GM12892 (cell line): ENCODE measurements around the gene TPT1.

Source experiments
- DNase-seq: peaks from one replicate; pipeline ENCODE4 v3.0.0; 2011; ENCODE audit not compliant: insufficient read length
- FAIRE-seq: peaks from 2 replicates; lab custom pipeline; 2011; peaks lifted over from hg19 to GRCh38; lab: Jason Lieb, UNC
- POLR2A ChIP-seq: IDR thresholded peaks from 2 replicates; pipeline ENCODE4 v1.6.1; 2011; ENCODE audit warnings: low read depth, low read length, control low read depth
- POLR2AphosphoS5 ChIP-seq: IDR thresholded peaks from 2 replicates; pipeline ENCODE4 v1.6.1; 2011; ENCODE audit warnings: low read depth, low read length, control low read depth
- TAF1 ChIP-seq: IDR thresholded peaks from 2 replicates; pipeline ENCODE4 v1.6.1; 2011; ENCODE audit warnings: low read depth, mild to moderate bottlenecking, control low read depth, low read length, borderline replicate concordance

Gene TPT1

DNA sequence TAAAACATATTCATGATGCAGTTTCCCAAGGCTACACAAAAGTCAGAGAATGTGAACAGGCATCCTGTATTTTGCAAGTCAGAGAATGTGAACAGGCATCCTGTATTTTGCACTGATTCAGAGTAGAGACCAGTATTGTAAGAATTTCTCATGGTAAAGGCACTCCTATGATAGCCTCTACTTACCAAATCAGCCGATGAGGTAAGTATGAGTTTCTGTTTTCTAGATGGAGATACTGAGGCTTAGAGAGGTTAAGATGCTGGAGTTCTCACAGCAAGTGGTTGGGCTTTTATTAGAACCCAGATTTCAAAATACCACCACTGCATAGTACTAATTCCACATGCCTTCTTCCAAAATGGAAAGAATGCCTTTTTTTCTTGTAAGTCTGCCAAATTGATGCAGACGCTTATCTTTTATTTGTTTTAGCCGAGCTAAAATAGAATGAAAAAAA lies 12.3 kb downstream of the TPT1 start:
- no peak for TF ChIP-seq POLR2A
- no peak for TF ChIP-seq TAF1
- no peak for TF ChIP-seq POLR2AphosphoS5
- DNase-seq (no peak), FAIRE-seq (no peak)

DNA sequence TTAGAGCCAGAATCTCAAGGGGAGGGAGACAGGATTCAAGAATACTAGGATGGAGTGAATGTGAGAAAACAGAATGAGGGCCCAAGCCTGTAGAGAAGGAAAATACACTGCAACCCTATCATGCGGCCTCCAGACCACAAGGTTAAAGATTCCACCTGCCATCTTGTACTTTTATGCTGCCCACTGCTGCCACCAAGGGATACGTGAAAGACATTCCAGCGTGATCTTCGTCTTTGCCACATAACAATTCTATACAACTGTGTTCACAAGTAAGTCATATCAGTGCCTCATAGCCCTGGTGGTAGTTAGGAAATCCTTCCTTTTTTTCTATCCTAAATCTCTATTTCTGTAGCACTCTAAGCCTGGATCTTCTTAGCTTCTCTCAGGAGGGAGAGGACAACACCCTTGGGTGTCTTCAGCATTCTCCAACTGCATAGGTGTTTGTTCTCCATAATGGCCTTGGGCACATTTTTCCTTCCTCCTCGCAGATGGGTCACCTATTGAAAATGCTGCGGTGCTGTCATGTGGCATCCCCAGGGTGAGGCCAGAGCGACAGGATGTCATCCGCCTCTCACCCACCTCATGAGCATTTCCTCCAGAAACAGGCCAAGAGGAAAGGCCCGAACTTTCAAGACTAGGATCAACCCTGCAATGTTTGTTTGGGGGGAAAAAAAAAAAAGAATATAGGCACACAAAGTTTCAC lies 13.6 kb downstream of the TPT1 start:
- no peak for TF ChIP-seq TAF1
- TF ChIP-seq POLR2AphosphoS5: no peak
- TF ChIP-seq POLR2A: no peak
- FAIRE-seq (no peak), DNase-seq (no peak)

DNA sequence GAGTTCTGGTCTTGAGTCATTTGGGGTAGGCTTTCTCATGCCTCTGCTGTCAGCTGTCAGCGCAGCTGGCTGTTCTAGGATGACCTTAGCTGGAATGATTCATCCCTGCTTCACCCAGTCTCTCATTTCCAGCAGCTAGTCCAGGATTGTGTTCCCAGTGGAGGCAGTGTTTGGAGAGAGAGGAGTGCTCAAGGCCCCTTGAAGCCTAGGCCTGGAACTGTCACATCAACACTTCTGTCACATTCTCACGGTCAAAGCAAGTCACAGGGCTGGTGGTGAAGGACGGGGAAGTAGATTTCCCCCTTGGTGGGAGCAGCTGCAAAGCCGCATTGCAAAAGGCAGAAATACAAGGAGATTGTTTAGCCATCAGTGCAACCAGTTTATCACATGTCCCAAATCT lies 15.2 kb downstream of the TPT1 start:
- DNase-seq (no peak), FAIRE-seq (no peak)
- TF ChIP-seq POLR2AphosphoS5 (no peak), POLR2A (no peak), TAF1 (no peak)

DNA sequence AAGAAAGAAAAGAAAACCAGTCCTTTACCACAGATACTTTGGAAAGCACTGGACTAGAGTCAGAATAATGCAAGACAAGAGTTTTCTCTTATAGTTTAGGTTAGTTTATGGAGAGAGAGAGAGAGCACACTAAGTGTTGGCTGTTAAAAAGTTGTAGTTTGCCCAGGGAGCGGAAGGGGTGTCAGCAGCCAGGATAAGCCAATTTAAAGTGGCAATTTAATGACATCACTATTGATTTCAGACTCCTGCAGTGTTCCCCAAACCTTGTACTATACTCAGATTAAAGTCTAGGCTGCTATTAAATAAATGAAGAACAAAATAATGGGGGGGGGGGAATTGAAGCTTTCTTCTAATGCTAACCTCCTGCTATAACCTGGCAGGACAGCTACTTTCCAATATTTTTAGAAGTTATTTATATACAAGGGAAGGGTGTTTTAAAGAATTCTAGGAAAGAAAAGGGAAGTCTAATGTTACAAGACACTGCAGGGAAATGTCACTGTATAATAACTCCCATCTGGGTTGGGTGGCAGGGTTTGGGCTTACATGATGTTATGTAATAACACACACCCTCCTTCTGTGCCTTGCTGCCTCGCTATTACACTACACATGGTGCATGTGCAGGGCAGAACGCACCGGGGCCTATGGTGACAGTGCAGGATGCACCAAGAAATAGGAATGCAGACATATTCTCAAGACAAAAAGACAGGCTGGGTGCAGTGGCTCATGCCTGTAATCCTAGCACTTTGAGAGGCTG lies 19.9 kb downstream of the TPT1 start:
- no peak for FAIRE-seq
- TF ChIP-seq TAF1 (no peak), POLR2AphosphoS5 (no peak), POLR2A (no peak)
- no peak for DNase-seq

DNA sequence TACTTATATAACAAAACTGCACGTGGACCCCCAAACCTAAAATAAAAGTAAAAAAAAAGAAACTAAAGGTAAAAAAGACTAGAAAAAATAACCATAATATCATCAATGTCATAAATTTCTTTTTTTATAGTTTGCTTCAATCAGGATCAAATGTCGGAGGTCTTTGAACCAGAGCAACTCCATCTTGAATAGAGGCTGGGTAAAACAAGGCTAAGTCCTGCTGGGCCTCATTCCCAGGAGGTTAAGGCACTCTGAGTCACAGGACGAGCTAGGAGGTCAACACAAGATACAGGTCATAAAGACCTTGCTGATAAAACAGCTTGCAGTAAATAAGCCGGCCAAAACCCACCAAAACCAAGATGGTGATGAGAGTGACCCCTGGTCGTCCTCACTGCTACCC lies 24.0 kb downstream of the TPT1 start:
- DNase-seq (no peak), FAIRE-seq (no peak)
- TF ChIP-seq TAF1 (no peak), POLR2A (no peak), POLR2AphosphoS5 (no peak)

DNA sequence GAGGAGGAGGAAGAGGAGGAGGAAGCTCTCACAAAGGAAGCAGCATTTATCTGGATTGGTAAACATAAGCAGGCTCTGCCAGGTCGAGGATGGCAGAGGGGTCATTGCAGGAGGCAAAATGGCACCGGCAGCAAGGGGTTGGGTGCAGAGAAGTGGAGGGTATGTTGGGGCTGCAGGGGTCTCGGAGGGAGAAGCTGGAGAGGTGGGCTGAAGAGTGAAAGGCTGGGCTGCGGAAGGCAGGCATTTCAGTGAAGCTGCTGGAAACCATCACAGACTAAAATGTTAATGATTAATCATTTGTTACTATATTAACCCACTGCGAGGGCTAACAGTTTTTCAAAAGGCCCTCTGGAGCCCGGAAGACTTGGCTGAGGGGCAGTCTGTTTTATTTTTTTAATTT lies 24.6 kb downstream of the TPT1 start:
- DNase-seq (no peak), FAIRE-seq (no peak)
- no peak for TF ChIP-seq POLR2AphosphoS5
- no peak for TF ChIP-seq POLR2A
- TF ChIP-seq TAF1: no peak

DNA sequence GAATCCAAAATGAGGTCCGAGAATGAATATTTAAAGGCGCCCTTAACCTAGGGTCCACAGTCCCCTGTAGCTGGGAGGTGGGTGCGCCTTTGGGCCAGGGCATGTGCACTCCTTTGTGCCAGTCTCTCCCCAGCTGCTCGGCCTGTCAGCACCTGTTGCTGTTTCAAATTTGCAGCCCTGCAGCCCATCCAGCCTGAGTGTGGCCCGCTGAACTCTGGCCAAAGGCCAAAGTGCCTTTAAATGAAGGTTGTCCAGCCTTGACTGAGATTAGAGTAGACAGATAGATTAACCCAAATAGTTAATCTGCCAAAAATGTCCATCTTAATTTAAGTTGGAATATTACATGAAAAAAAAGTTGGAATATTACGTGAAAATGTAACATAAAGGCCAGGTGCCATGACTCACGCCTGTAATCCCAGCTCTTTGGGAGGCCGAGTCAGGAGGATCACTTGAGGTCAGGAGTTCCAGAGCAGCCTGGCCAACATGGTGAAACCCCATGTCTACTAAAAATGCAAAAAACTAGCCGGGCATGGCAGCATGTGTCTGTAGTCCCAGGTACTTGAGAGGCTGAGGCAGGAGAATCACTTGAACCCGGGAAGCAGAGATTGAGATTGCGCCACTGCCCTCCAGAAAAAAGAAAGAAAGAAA lies 25.3 kb downstream of the TPT1 start:
- TF ChIP-seq TAF1 (no peak), POLR2A (no peak), POLR2AphosphoS5 (no peak)
- FAIRE-seq (no peak), DNase-seq (no peak)

DNA sequence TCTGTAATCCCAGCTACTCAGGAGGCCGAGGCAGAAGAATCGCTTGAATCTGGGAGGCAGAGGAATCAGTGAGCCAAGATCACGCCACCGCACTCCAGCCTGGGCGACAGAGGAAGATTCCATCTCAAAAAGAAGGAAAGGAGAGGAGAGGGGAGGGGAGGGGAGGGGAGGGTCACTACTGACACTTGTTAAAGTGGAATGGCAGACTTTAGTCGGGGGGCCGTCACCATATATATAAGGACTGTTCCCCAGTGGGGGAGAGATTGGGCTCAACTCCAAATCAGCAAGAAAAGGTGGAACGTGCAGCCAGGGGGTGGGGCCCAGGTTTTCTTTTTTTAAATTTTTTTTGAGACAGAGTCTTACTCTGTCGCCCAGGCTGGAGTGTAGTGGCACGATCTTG lies 26.2 kb downstream of the TPT1 start:
- FAIRE-seq (no peak), DNase-seq (no peak)
- TF ChIP-seq POLR2AphosphoS5 (no peak), POLR2A (no peak), TAF1 (no peak)

DNA sequence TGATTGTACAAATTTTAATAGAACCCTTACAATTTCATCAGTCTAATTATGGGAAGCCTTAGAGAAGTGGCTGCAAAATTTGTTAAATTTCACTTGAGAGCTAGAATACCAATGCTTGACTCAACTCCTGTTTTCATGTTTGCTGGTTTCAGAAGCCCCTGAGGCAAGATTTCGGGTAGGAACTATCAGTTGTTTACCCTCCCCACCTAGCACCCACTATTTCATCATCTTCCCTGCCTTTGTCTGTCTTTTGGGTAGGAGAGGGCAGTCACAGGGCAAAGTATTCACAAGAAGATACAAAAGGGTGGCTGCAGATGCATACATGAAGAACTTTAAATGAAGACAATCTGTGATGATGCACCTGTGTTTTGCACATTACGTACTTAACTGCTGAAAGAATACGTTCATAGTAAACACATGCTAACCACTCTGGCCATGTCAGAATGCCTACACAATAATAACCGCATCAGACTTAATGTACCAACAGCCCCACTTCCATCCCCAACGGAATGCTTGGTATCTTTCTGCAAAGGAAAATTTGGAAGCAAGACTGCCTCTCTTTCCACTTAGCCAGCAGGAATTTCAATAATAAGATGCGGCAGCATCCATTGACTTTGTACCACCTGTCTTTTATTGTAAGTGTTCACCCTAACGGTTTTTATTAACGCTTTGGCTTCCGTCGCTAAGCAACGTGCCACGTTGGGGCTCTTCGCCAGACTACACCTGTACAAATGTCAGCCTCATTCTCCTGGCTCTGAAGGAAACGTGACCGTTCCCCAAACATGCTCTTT lies 30.4 kb downstream of the TPT1 start:
- no peak for TF ChIP-seq POLR2A
- DNase-seq (no peak), FAIRE-seq (peak; percentile 87)

DNA sequence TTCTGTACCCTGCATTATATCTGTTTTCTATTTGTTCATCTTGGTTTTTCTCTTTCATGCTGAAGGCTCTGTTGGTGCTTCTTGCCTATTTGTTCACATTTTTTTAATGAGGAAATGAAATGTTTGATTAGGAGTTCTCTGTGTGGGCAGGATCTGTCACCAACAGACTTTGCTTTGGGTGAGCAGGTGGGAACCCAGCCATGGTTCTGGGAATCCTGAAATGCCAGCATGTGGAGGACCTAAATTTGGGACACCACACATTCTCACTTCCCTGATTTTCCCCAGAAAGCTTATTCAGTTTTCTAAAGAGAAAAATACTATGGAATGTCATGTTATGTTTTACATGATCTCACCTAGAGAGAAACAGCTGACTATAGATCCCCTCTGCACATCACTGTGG lies 34.0 kb downstream of the TPT1 start:
- DNase-seq: no peak
- no peak for FAIRE-seq
- TF ChIP-seq POLR2A (no peak), TAF1 (no peak), POLR2AphosphoS5 (no peak)

DNA sequence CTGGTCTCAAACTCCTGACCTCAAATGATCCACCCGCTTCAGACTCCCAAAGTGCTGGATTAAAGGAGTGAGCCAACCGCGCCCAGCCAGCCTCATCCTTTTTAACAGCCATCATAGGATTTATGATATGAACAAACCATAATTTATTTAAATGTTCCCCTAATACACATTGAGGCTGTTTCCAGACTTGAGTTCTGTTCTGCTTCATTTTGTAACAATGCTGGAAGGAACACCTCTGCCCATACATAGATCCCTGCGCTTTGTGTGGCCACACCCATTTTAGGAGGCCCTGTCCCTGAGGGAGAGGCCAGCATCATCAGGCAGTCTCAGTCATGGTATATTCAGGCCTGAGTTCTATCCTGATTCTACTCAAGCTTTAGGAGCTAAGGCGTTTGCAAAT lies 35.9 kb downstream of the TPT1 start:
- no peak for DNase-seq
- no peak for FAIRE-seq
- TF ChIP-seq TAF1: no peak
- no peak for TF ChIP-seq POLR2A
- no peak for TF ChIP-seq POLR2AphosphoS5
